ENCODE results near the gene TRPM3. TPM values are rescaled to one million over a fixed set of nuclear protein-coding genes. Genes with fewer than 3 reads are reported as not detected.

Gene TRPM3
- total RNA-seq, 2 experiments from 2014 or later = not detected

DNA sequence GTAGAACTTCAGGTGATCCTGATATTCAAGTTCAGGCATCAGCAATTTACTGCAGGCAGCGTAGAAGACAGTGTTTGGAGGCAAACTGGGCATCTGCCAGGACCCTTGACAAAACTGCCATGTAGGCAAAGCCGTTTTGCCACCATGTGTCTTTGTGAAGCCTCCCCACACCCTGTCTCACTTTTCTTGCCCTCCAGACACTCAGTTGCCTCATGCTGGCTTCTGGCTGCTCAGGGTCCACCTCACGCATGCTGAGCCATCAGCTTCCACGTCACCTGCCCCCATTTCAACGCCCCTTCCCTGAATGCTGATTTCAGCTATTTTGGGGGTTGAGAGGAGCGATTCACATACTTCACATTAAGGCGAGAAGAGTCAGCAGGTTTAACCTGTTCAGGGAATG, 541.7 kb downstream of the TRPM3 start:
- Mint-ChIP-seq H3K36me3 (no peaks in the 10 kb centered on the region), H3K4me1 (peaks cover 5% of the 10 kb centered on the region), H3K27me3 (no peaks in the 10 kb centered on the region), H3K27ac (no peak overlapping the region), H3K9me3 (no peaks in the 10 kb centered on the region), H3K4me3 (no peak overlapping the region)
- no peak for DNase-seq

DNA sequence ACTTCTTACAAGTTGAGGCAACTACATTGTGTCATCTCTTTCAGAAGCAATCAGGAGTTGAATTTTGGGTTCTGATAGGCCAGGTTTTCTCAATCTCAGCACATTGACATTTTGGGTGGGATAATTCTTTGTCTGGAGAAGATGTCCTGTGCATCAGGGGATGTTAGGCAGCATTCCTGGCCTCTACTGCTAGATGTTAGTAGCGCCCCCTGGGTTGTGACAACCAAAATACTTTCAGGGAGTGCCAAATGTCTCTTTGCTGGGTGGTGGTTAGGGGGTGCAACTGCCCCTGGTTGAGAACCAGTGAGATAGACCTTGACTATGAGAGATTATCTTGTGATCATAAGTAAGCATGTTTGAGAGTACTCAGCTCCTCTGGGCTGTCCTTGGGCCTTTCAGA, 542.7 kb downstream of the TRPM3 start:
- Mint-ChIP-seq H3K27ac (no peak overlapping the region), H3K9me3 (no peaks in the 10 kb centered on the region), H3K36me3 (no peaks in the 10 kb centered on the region), H3K27me3 (no peaks in the 10 kb centered on the region), H3K4me3 (no peak overlapping the region), H3K4me1 (peaks cover 5% of the 10 kb centered on the region)
- no peak for DNase-seq

DNA sequence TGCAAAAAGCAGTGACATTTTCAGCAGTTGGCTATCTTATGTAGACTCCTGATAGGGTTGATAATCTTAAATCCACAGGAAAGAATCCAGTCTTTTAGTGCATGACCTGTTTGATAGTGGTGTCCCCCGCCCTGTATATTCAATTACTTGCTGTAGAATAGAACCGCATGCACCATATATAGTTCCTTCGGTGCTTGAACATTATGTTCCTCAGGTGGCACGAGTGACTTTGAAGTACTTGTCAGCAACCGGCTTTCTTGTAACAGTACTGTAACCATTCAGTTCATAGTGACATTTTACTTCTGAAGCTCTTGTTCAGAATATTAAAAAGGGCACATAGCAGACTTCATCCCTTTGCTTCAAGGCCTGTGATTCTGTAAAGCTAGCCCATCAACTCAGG, 543.8 kb downstream of the TRPM3 start:
- Mint-ChIP-seq H3K4me3 (no peak overlapping the region), H3K4me1 (peaks cover 5% of the 10 kb centered on the region), H3K27ac (no peak overlapping the region), H3K27me3 (no peaks in the 10 kb centered on the region), H3K9me3 (no peaks in the 10 kb centered on the region), H3K36me3 (no peaks in the 10 kb centered on the region)
- DNase-seq = no peak

DNA sequence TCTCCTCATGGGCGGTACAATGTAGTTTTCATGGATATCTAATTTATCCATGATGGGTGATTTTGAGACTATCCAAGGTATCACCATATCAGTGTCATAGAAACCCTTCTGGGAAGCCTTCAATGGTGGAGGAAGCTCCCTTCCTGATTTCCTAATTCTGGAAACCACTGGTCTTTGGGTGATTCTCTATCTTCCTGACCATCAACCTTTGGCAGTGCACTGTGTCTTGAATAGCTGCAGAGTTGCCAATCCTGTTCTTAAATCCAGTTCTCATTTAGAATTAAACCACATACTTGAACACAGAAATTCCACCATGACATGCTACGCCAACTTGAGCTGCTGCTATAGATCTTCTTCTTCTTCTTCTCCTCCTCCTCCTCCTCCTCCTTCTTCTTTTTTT, 545.3 kb downstream of the TRPM3 start:
- H3K36me3 Mint-ChIP-seq = no peaks in the 10 kb centered on the region
- H3K4me1 Mint-ChIP-seq = peaks cover 4% of the 10 kb centered on the region
- H3K27me3 Mint-ChIP-seq = no peaks in the 10 kb centered on the region
- DNase-seq = no peak
- H3K9me3 Mint-ChIP-seq = no peaks in the 10 kb centered on the region
- H3K27ac Mint-ChIP-seq = no peak overlapping the region
- no peak overlapping the region for H3K4me3 Mint-ChIP-seq

DNA sequence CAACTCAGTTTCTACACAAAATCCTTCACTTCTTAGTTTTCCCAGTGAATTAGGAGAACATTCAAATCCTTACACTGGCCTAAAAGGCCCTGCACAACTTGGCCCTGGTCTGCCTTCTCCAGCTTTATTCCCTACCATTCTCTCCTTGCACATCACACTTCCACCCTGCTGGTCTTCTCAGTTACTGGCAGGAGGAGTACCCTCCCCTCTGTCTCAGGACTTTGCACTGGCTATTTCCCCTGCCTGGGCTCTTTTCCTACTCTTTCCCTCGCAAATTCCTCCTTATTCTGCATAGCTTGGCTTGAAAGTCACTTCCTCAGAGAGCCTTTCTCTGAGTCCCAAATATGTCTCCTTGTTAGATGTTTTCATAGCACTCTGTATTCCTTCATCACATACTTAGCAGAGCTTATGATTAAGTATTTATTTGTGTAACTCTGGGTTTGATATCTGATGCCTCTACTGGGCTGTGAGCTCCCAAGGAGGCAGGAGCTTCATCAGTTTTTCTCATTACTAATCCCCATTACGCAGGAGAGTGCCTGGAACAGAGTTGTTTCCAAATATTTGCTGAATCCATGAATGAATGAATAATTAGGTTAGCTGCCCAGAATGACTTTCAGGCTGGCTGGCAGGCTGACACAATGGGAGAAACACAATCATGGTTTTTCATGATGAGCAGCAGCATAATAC, 547.1 kb downstream of the TRPM3 start:
- H3K27ac Mint-ChIP-seq = no peak overlapping the region
- DNase-seq = no peak
- H3K4me1 Mint-ChIP-seq = peaks cover 4% of the 10 kb centered on the region
- H3K4me3 Mint-ChIP-seq = no peak overlapping the region
- no peaks in the 10 kb centered on the region for H3K27me3 Mint-ChIP-seq
- no peaks in the 10 kb centered on the region for H3K9me3 Mint-ChIP-seq
- no peaks in the 10 kb centered on the region for H3K36me3 Mint-ChIP-seq

DNA sequence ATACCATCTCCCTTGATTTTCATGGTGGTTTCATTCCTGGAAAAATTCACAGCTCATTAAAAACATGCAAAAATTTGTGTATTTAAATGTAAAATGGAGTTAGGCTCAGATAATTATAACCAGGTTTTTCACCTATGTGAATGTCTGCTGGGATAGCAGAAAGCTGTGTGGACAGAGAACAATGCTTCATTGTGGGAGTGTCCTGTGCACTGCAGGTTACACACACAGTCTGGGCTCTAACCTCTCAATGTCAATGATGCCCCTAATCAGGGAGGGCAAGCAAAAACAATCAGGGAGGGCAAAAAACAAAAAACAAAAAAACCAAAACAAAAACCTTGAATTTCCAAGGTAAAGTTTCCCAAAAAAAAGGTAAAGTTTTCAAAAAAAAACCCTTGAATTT, 548.1 kb downstream of the TRPM3 start:
- Mint-ChIP-seq H3K4me3 (no peak overlapping the region), H3K27me3 (no peaks in the 10 kb centered on the region), H3K27ac (no peak overlapping the region), H3K4me1 (peaks cover 3% of the 10 kb centered on the region), H3K36me3 (no peaks in the 10 kb centered on the region), H3K9me3 (no peaks in the 10 kb centered on the region)
- DNase-seq = no peak

DNA sequence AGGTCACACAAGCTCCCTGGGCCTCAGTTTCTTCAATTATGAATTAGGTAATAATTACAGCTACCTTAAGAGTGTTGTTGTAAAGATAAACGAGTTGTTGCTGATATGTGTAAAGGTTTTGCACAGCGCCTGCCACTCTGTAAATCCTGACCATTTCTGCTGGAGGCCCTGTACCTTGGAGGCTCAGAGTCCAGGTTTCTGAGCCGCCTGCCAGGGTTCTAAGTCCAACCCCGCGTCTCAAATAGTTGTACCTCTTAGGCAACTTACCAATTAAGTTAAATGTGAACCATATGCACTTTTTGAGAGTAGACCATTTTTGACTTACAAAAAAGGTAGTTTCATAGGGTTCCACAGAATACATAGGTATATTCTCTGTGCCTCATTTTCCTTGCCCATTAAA, 550.2 kb downstream of the TRPM3 start:
- Mint-ChIP-seq H3K4me3 (no peak overlapping the region), H3K9me3 (no peaks in the 10 kb centered on the region), H3K4me1 (peaks cover 8% of the 10 kb centered on the region), H3K27me3 (no peaks in the 10 kb centered on the region), H3K36me3 (no peaks in the 10 kb centered on the region), H3K27ac (no peak overlapping the region)
- DNase-seq = no peak

DNA sequence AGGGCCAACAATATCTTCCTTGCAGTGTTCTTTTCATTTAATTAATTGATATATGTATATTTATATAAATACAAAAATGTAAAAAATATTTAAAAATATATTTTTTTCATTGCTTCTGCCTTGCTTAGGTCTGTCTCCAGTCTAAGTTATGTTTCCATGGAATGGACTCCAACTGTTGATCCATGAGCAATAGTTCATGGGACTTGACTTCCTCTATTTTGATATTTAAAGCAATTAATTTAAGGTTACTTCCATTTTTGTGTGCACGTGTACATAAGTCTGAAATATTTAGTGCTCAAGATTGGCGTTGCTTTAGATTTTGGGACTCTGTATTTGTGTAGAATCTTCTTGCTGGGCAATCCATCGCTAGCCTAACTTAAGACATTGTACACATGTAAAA, 551.6 kb downstream of the TRPM3 start:
- Mint-ChIP-seq H3K9me3 (no peaks in the 10 kb centered on the region), H3K27me3 (no peaks in the 10 kb centered on the region), H3K27ac (no peak overlapping the region), H3K36me3 (no peaks in the 10 kb centered on the region), H3K4me1 (peaks cover 17% of the 10 kb centered on the region), H3K4me3 (no peak overlapping the region)
- no peak for DNase-seq

DNA sequence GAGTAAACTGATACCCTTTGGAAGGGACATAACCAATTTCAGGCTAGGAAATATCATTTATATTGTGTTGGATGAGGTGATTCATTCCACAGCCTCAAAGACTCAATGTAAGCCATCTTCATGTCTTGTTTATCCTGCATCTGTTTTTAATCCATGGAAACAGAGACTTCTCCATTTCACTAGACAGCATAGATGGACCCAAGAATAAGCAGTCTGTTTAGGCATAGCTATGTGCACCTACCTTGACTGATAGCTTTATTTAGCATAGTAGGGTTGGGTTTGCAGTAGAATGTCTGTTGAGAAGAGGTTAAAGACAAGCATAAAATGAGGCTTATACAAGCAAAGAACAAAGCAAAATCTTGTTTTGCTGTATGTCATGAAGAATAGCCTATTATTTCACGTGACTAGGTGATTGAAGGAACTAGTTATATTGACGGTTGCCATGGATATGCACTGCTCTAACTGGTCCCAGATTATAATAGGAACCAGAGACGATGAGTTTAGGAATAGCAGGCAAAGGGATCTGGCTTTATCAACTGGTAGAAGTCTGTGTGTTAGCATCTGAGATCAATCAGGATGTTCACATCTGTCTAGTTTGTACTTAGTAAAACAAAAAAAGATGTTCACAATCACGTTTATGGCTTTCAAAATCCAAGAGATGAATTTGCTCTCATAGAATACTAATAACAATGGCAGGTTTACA, 552.2 kb downstream of the TRPM3 start:
- H3K36me3 Mint-ChIP-seq = no peaks in the 10 kb centered on the region
- DNase-seq = no peak
- peaks cover 22% of the 10 kb centered on the region for H3K4me1 Mint-ChIP-seq
- H3K27ac Mint-ChIP-seq = no peak overlapping the region
- H3K4me3 Mint-ChIP-seq = no peak overlapping the region
- no peaks in the 10 kb centered on the region for H3K27me3 Mint-ChIP-seq
- H3K9me3 Mint-ChIP-seq = no peaks in the 10 kb centered on the region

DNA sequence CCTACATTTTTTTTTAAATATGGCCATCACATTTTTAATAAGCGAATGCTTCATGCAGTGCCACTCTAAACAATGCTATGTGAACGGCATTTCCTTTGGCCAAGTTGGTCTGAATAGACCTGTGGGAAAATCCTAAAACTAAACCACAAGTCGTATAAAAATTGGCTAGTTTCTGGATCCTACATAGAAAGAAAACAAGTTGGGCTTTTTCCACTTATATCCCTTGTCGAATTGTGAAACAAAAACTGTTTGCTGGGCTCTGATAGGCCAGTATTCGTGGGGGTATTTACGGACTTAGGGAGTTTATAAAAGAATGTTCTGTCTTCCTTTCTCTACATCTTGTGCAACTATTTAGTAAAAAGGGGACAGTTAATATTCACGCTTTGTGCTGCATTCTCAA, 553.9 kb downstream of the TRPM3 start:
- Mint-ChIP-seq H3K36me3 (peaks cover 5% of the 10 kb centered on the region), H3K27ac (no peak overlapping the region), H3K27me3 (no peaks in the 10 kb centered on the region), H3K9me3 (peaks cover 3% of the 10 kb centered on the region), H3K4me1 (peaks cover 36% of the 10 kb centered on the region), H3K4me3 (no peak overlapping the region)
- DNase-seq = no peak

DNA sequence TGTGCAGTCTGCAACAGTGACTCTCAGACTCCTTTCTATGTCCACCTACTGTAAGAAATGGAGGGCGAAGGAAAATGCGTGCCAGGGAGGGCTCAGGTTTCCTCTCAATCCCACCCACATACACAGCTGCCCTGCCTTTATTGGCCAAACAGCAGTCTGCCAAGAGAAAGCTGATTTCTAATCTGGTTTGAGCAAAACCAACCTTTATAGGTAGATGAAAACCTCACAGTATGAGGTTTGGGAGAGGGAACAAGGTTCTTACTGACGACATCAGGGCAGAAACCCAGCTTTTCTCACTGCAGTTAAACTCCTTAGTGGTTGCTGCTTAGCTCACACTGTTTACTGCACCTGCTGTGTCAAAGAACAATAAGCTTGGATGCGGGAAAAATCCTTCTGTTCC, 554.7 kb downstream of the TRPM3 start:
- DNase-seq = peak; percentile 41
- Mint-ChIP-seq H3K9me3 (peaks cover 3% of the 10 kb centered on the region), H3K4me3 (peak overlapping the region; percentile 57), H3K4me1 (peaks cover 40% of the 10 kb centered on the region), H3K27ac (peak overlapping the region; percentile 72), H3K36me3 (peaks cover 5% of the 10 kb centered on the region), H3K27me3 (no peaks in the 10 kb centered on the region)

DNA sequence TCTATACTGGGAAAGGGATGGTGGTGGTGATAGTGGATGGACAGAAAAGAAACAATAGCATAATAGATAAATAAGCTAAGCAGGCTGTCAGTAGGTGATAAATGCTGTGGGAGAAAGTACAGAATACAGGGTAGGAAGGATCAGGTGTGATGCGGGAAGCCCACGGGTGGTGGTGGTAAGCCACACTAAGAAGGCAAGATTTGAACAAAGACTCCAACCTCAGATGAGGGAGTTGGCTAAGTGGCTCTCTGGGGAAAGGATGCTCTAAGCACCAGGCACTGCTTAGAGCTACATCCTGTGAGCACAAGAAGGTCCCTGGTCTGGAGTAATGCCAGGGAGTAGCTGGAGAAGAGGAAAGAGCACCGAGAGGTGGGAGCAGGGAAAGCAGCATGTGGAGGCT, 555.4 kb downstream of the TRPM3 start:
- peak overlapping the region; percentile 91 for H3K27ac Mint-ChIP-seq
- H3K27me3 Mint-ChIP-seq = no peaks in the 10 kb centered on the region
- peaks cover 43% of the 10 kb centered on the region for H3K4me1 Mint-ChIP-seq
- H3K4me3 Mint-ChIP-seq = peak overlapping the region; percentile 62
- H3K9me3 Mint-ChIP-seq = peaks cover 3% of the 10 kb centered on the region
- DNase-seq = peak; percentile 21
- peaks cover 6% of the 10 kb centered on the region for H3K36me3 Mint-ChIP-seq

DNA sequence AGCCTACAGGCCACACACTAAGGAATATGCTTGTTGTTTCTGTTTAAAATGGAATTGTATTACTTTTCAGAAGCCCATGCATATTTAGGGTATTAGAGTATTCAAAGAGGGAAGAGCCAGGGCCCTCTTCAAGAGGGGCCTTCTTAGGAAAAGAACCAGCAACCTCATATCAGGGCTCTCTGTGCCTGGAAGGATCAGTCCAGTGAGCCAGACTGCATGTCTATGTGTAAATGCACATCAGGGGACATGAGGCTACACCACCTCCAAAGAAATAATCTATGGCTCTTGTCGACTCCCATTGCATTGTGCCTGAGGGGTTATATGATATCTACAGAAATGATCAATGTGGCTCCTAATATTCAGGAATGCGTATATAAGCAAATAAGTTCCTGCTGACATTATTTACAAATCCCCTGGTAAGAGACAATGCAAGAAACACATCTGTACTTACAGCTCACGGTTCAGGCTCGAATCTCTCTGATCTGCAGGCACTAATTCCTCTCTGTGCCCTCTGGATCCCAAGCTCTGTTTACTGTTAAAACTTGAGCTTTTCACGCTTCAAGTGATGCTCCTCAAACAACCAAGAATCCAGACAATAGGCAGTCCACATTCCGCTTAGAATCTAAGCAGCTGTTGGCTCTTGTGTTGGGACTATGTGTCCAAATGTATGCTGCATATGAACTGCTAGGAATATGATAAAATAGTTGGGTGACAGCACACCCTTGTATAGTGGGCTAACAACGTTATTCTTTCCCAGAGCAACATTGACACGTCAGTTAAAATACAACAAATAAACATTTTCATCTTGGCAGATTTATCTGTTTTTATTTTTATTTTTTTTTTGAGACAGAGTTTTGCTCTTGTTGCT, 556.7 kb downstream of the TRPM3 start:
- Mint-ChIP-seq H3K36me3 (peaks cover 6% of the 10 kb centered on the region), H3K4me1 (peaks cover 43% of the 10 kb centered on the region), H3K27ac (peak overlapping the region; percentile 97), H3K4me3 (peak overlapping the region; percentile 49), H3K9me3 (peaks cover 3% of the 10 kb centered on the region), H3K27me3 (no peaks in the 10 kb centered on the region)
- no peak for DNase-seq

DNA sequence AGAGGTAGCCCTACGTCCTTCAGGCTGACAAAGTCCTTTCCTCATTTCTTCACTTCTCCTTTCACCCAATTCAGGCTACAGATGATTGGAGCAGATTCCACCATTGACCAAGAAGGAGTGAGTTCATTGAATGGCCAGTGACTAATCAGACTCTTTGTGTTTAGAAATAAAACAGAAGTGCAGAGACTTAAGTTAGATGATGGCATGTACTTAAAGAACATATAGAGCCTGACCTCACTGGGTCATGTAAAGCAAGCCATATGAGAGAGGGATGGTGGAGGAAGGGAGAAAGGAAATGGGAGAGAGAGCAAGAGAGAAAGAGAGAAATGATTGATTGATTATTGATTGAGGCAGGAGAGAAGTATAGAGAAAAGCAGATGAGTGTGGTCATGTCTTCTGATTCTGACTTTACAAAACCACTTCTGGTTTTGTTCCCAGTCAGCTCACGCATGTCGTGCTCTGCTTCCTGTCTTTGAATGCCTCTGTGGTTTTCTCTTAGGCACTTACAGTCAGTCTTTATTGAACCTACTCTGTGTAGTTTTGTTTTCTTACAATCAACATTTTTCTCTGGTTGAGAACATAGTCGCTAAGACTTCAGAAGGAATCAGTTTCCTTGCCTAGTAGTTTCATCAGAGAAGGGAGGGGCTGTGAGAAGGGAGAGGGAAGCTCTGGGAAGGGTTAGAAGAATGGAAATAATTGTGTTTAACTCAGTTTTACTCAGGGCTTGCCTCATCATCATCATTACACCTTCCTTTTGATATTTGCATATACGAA, 557.8 kb downstream of the TRPM3 start:
- H3K4me1 Mint-ChIP-seq = peaks cover 46% of the 10 kb centered on the region
- peaks cover 6% of the 10 kb centered on the region for H3K36me3 Mint-ChIP-seq
- H3K27ac Mint-ChIP-seq = peak overlapping the region; percentile 97
- peak; percentile 52 for DNase-seq
- H3K27me3 Mint-ChIP-seq = no peaks in the 10 kb centered on the region
- H3K9me3 Mint-ChIP-seq = peaks cover 7% of the 10 kb centered on the region
- H3K4me3 Mint-ChIP-seq = peak overlapping the region; percentile 49

DNA sequence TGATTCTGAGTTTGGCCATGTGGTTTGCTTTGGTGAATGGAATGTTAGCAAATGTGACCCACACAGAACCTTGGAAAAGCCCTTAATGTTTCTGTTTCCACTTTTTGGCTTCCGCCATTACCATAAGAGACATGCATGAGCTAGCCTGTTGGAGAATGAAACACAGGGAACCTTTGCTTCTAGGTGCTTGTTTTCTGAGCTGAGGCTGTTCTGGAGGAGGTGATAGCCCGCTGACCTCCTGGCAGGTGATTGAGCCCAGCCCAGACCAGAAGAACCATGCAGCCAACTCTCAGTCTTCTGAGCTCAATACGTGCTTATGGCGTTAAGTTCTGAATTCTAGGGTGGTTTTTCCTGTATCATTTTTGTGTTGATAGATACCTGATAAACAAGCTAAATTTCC, 558.4 kb downstream of the TRPM3 start:
- no peak for DNase-seq
- H3K27me3 Mint-ChIP-seq = no peaks in the 10 kb centered on the region
- peaks cover 7% of the 10 kb centered on the region for H3K9me3 Mint-ChIP-seq
- peaks cover 48% of the 10 kb centered on the region for H3K4me1 Mint-ChIP-seq
- H3K36me3 Mint-ChIP-seq = peaks cover 6% of the 10 kb centered on the region
- peak overlapping the region; percentile 97 for H3K27ac Mint-ChIP-seq
- peak overlapping the region; percentile 47 for H3K4me3 Mint-ChIP-seq

All from activated naive CD8-positive, alpha-beta T cell treated with anti-CD3 and anti-CD28 coated beads for 36 hours (primary cell).